Brain microvascular endothelial cell (primary cell): ENCODE data around the gene VSX1.

ENCODE experiments used
- DNase-seq: peaks from one replicate; pipeline ENCODE4 v3.0.0-alpha.2; 2020
- H3K27ac ChIP-seq: fragments of 250-450 bp; sonication (Bioruptor Pico); 2 replicates; pipeline ENCODE4 v1.5.1; 2020; ENCODE audit warnings: mild to moderate bottlenecking, moderate library complexity
- H3K27me3 ChIP-seq: fragments of 250-450 bp; sonication (Bioruptor Pico); replicated peaks from 2 replicates; pipeline ENCODE4 v1.5.1; 2020; ENCODE audit warnings: mild to moderate bottlenecking
- H3K36me3 ChIP-seq: fragments of 250-450 bp; sonication (Bioruptor Pico); replicated peaks from 2 replicates; pipeline ENCODE4 v1.5.1; 2020; ENCODE audit warnings: mild to moderate bottlenecking
- H3K4me3 ChIP-seq: 2 replicates; pipeline ENCODE4 v1.5.1; 2011; ENCODE audit warnings: low read depth, mild to moderate bottlenecking, control low read depth, low read length, moderate library complexity
- in situ Hi-C: cut with HindIII; loops from 2 replicates; pipeline ENCODE4 v1.10.0; 2017; ENCODE audit warnings: low sequenced_read_pairs, low pct_ligation_motif_present
- TF ChIP-seq, protein P1 (sequence below): IDR thresholded peaks from 2 replicates; pipeline ENCODE4 v1.5.1; 2011; ENCODE audit warnings: low read depth, mild to moderate bottlenecking, moderate library complexity, low read length, control low read depth, inconsistent platforms; ENCODE audit errors: missing control alignments

The VSX1 gene

DNA sequence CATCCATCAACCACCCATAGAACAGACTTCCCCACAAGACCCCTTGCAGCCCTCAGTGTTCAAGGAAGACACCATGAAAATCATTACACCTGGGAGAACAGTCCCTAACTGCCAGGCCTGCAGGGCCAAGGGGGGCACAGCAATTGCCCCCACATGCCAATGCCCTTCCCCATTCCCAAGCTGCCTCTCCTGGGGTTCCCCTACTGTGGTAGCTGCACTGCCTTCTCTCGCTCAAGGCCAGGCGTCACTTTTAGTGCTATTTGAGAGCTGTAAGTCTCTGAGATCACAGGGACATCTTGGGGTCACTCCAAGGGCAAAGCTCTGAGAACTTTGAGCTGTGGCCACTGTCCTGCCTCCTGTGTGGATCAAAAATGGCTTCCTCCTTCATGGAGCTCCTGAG lies 18.0 kb downstream of the VSX1 start:
- in situ Hi-C loops, result no loop called here
- TF ChIP-seq, protein P1, sequence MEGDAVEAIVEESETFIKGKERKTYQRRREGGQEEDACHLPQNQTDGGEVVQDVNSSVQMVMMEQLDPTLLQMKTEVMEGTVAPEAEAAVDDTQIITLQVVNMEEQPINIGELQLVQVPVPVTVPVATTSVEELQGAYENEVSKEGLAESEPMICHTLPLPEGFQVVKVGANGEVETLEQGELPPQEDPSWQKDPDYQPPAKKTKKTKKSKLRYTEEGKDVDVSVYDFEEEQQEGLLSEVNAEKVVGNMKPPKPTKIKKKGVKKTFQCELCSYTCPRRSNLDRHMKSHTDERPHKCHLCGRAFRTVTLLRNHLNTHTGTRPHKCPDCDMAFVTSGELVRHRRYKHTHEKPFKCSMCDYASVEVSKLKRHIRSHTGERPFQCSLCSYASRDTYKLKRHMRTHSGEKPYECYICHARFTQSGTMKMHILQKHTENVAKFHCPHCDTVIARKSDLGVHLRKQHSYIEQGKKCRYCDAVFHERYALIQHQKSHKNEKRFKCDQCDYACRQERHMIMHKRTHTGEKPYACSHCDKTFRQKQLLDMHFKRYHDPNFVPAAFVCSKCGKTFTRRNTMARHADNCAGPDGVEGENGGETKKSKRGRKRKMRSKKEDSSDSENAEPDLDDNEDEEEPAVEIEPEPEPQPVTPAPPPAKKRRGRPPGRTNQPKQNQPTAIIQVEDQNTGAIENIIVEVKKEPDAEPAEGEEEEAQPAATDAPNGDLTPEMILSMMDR, result no peak
- H3K36me3 ChIP-seq, result no peaks in the 10 kb centered on the region

DNA sequence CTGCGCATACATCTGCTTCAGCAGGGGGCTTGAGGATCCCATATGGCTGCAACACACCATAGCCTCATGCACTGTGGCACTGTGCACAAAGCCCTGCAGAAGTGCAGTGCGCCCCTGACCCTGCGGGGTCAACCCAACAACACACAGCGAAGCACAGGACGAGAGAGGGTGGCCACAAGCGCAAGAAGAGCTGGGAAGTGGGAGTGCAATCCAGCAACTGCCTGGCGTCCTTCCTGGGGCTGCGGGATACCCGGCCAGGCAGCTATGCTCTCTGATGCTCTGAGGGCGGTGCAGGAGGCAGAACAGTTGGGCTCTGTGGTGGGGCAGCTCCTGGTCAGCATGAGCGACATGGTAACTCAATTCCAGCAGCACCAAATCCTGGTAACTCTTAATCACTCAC lies 18.4 kb downstream of the VSX1 start:
- Histone ChIP-seq H3K27ac (no peak overlapping the region), H3K4me3 (no peak overlapping the region), H3K36me3 (no peaks in the 10 kb centered on the region), H3K27me3 (peaks cover 32% of the 10 kb centered on the region)
- TF ChIP-seq, protein P1, result no peak
- DNase-seq, result no peak
- in situ Hi-C loops, result no loop called here

More for the DNA sequence above, 18.0 kb downstream of the VSX1 start:
- no peak for DNase-seq
- Histone ChIP-seq H3K4me3 (no peak overlapping the region), H3K27me3 (peaks cover 30% of the 10 kb centered on the region), H3K27ac (no peak overlapping the region)

DNA sequence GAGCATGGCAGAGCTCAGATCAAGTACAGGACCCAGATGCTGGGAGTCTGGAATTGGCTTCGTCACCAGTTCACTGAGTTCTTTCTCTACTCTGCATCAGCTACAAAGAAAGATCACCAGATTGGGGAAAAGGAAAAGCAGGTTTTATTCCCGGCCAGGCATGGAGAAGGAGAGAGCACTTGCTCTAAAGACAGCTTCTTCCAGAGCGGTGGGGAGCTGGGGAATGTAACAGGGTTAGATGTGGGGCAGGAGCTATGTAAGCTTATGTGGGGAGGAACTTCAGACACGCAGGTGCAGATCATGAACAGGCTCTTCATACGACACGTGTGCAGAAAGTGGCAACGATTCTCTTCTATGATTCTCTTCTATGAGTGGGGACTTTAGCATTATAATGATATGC lies 19.1 kb downstream of the VSX1 start:
- peaks cover 35% of the 10 kb centered on the region for H3K27me3 ChIP-seq
- in situ Hi-C loops, result no loop called here
- TF ChIP-seq, protein P1, result no peak

DNA sequence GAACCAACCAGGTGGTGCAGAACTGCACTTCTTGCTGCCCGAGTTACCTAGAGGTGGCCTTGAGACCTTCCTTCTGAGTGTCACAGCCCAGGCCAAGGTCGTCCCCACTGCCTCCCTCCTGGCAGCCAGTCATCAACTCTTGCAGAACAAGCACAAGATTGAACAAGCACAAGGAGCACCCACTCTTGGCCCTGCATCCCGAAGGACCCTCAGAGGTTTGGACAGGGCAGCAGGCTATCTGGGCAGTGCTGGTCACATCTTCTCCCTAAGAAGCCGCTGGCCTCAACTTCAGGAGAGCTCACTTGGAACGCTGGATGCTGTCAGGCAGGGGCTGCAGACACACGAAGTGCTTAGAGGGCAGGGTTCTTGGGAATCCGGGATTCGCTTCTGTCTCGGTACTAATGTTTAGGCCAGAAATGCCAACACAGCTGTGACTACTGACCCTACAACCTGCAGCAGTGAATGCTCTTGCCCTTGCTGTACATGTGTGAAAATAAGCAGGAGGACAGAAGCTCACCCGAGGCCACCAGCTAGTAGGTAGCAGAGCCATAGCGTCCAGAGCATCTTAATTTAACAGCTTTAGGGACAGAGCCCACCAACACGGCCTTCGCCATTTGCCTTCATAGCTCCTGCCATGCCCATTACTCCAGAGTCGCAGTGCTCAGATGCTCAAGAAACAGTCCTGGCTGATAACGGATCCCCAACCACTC lies 20.0 kb downstream of the VSX1 start:
- Histone ChIP-seq H3K4me3 (no peak overlapping the region), H3K27me3 (peaks cover 35% of the 10 kb centered on the region), H3K27ac (no peak overlapping the region), H3K36me3 (no peaks in the 10 kb centered on the region)
- in situ Hi-C loops, result no loop called here
- DNase-seq, result no peak
- TF ChIP-seq, protein P1, result no peak

More for the DNA sequence above, 19.1 kb downstream of the VSX1 start:
- Histone ChIP-seq H3K27ac (no peak overlapping the region), H3K36me3 (no peaks in the 10 kb centered on the region), H3K4me3 (no peak overlapping the region)
- DNase-seq, result no peak

DNA sequence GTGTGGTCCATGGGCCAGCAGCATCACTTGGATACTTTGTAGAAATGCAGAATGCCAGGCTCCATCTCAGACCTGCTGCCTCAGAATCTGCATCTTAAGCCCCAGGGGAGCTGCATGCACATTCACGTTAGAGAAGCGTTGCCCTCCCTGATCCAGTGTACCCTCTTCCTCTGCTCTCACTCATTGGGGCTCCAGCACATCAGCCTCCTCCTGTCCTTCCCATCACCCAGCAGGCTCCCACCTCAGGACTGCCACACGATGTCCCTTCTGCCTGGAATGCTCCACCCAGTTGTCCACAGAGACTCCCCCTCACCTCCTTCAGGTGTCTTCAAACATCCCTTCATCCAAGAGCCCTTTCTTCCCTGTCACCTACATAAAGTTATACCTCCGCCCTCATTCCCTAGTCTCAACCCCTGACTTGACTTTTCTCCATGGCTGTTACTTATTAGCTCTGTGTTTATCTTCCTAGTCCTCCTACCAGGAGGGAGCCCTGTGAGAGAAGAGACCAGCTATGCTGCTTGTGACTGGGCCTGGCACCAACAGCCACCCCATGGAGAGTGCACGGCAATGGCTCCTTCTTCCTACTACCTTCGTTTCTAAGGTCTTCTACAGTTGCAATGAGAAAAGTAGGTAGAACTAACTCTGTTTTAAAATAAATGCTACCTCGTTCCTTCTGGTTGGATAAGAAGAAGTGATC lies 20.7 kb downstream of the VSX1 start:
- H3K4me3 ChIP-seq, result no peak overlapping the region
- no peak for DNase-seq
- no peak overlapping the region for H3K27ac ChIP-seq
- no peaks in the 10 kb centered on the region for H3K36me3 ChIP-seq
- peaks cover 35% of the 10 kb centered on the region for H3K27me3 ChIP-seq
- in situ Hi-C loops, result no loop called here
- TF ChIP-seq, protein P1, result no peak
